GM19351 (cell line): ENCODE results near the gene MFAP1.

Source experiments
- ATAC-seq: cut with Tn5 transposase; IDR thresholded peaks from one replicate; pipeline ENCODE4 v1.9.1; 2021; ENCODE audit warnings: mild to moderate bottlenecking, moderate library complexity; ENCODE audit not compliant: unreplicated experiment

Gene MFAP1

GRCh38 chr15:43777267-43777914 is 47.1 kb downstream of the MFAP1 start:
- peak; percentile 67 for ATAC-seq

- peak; percentile 32 for ATAC-seq
These were observed 47.7 kb downstream of the MFAP1 start, which contains the start of gene ELL3 for GRCh38 chr15:43776718-43777266. Gene ELL3, minus strand, starts transcription at chr15:43776966. Its CDS starts 65 bp downstream, at chr15:43776901.

GRCh38 chr15:43776101-43776717 is 48.3 kb downstream of the MFAP1 start:
- ATAC-seq = peak; percentile 58

GRCh38 chr15:43775411-43775965 is 49.0 kb downstream of the MFAP1 start:
- ATAC-seq = no peak

- ATAC-seq = no peak
These were observed 50.4 kb downstream of the MFAP1 start for GRCh38 chr15:43774062-43774461.

DNA sequence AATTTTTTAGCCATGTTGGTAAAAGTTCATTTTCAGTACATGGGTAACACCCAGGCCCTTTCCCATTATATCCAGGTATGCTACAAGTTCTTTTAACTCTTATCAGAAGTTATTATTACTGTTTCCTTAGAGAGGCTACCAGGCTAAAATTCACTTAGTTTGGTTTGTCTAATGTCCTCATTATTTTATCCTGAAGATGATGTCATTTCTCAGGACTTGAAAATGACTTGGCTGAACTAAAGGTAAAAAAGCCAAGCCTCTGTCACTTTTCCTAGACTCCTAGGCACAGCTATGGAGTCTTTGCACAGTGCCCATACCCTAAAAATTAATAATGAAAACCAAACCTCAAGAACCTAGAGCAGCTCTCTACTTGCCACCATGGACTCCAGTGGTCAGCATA is 51.9 kb downstream of the MFAP1 start:
- ATAC-seq = no peak

DNA sequence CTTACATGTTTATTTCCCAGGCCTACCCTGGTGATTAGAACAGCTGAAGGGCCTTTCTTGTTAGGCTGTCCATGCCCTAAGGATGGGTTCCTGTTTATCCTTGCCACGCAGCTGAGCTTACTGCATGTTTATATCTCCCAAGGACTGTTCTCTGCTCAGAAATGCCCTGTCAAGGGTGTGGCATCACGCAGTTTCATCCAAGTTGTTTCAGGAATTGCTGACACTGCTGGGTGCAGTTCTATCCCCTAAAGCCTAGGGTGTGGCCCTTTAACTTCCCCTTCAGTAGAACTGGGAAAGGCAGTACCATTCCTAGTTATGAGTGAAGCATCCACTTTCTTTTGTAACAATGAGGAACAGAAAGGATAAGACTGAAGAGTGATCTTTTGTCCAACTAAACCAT is 52.7 kb downstream of the MFAP1 start:
- ATAC-seq = no peak

GRCh38 chr15:43769584-43770228 is 54.8 kb downstream of the MFAP1 start:
- ATAC-seq = no peak

- no peak for ATAC-seq
These were observed 60.6 kb downstream of the MFAP1 start for GRCh38 chr15:43763819-43764446.

DNA sequence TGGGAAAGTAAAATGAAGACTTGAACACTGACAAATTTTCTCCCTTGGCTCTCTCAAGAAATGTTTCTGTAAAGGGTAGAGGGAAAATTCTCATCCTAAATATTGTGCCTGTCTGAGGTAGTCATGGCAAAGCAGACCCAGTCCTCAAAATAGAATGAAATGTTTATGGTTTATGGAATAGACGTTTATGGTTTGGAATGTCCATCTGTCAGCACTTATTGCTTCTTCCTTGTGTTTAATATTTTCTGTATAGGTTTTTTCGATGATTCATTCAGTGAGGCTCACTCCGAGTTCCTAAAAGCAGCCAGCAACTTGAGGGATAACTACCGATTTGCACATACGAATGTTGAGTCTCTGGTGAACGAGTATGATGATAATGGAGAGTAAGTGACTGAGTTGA is 61.7 kb downstream of the MFAP1 start:
- no peak for ATAC-seq
